ENCODE data around the gene CNPY2.

The CNPY2 gene

GRCh38 chr12:56315622-56316473, at the start of gene CNPY2:
CNPY2 (minus strand) TSS chr12:56315988; CDS start chr12:56315217, 771 bp downstream.
- no peak for TF ChIP-seq CTCF (IDR thresholded peaks at IDR 0.05)
- Mint-ChIP-seq H3K27me3 (ENCODE audit: low read depth, poor library complexity) (no peaks in the 10 kb centered on the region), H3K27ac (peak within 1 kb of the TSS; percentile 99), H3K4me3 (peak within 1 kb of the TSS; percentile 98), H3K36me3 (ENCODE audit: low read depth) (peaks cover 24% of the 10 kb centered on the region), H3K9me3 (no peaks in the 10 kb centered on the region), H3K4me1 (peaks cover 18% of the 10 kb centered on the region)
- peak; percentile 95 for DNase-seq

- Mint-ChIP-seq H3K9me3 (peaks cover 4% of the 10 kb centered on the region), H3K27ac (no peak within 1 kb of the TSS), H3K36me3 (ENCODE audit: low read depth) (no peaks in the 10 kb centered on the region), H3K4me1 (peaks cover 23% of the 10 kb centered on the region), H3K27me3 (ENCODE audit: low read depth, poor library complexity) (peaks cover 51% of the 10 kb centered on the region), H3K4me3 (peak within 1 kb of the TSS; percentile 97)
- no peak for DNase-seq
- no peak for TF ChIP-seq CTCF (IDR thresholded peaks at IDR 0.05)
These were observed 46.6 kb upstream of the CNPY2 start, which contains the start of gene APOF for GRCh38 chr12:56362130-56363059. APOF (minus strand) TSS chr12:56362857; CDS start chr12:56362745, 112 bp downstream.

- no peak for DNase-seq
- TF ChIP-seq CTCF (IDR thresholded peaks at IDR 0.05) = no peak
These were observed 45.8 kb upstream of the CNPY2 start for GRCh38 chr12:56361487-56362129.

GRCh38 chr12:56359851-56360767, 44.3 kb upstream of the CNPY2 start, which contains the start of gene STAT2:
STAT2 (minus strand) TSS chr12:56360107; CDS start chr12:56356571, 3,536 bp downstream.
- TF ChIP-seq CTCF (IDR thresholded peaks at IDR 0.05) = no peak
- H3K4me3 Mint-ChIP-seq = peak within 1 kb of the TSS; percentile 97

More at GRCh38 chr12:56361487-56362129, 45.8 kb upstream of the CNPY2 start:
- peak overlapping the region; percentile 97 for H3K4me3 Mint-ChIP-seq
- H3K9me3 Mint-ChIP-seq = no peaks in the 10 kb centered on the region
- H3K27me3 Mint-ChIP-seq (ENCODE audit: low read depth, poor library complexity) = peaks cover 45% of the 10 kb centered on the region
- no peak overlapping the region for H3K27ac Mint-ChIP-seq
- peaks cover 23% of the 10 kb centered on the region for H3K4me1 Mint-ChIP-seq
- H3K36me3 Mint-ChIP-seq (ENCODE audit: low read depth) = no peaks in the 10 kb centered on the region

More at GRCh38 chr12:56359851-56360767, 44.3 kb upstream of the CNPY2 start, which contains the start of gene STAT2:
- peaks cover 37% of the 10 kb centered on the region for H3K27me3 Mint-ChIP-seq (ENCODE audit: low read depth, poor library complexity)
- H3K27ac Mint-ChIP-seq = peak within 1 kb of the TSS; percentile 75
- H3K36me3 Mint-ChIP-seq (ENCODE audit: low read depth) = peaks cover 8% of the 10 kb centered on the region
- peak; percentile 99 for DNase-seq
- peaks cover 23% of the 10 kb centered on the region for H3K4me1 Mint-ChIP-seq
- H3K9me3 Mint-ChIP-seq = no peaks in the 10 kb centered on the region

All from nephron progenitor cell (in vitro differentiated cells).